Lower lobe of right lung (tissue), 2 donors: Measurements from ENCODE around the gene CBX2. TPM values are rescaled to one million over a fixed set of nuclear protein-coding genes. Genes with fewer than 3 reads are reported as not detected.

Experiments used
- ATAC-seq, 2 donors: fragments of 200-7000 bp; cut with Tn5 transposase; one replicate each; pipeline ENCODE4 v1.9.1; 2020 to 2022; ENCODE audit warnings: mild to moderate bottlenecking in 2 of 2, moderate library complexity in 2 of 2
- DNase-seq: peaks from one replicate; pipeline ENCODE4 v3.0.0-alpha.2; 2020
- H3K27ac ChIP-seq: fragments of 200-600 bp; one replicate; pipeline ENCODE4 v1.8.0; 2022
- H3K27me3 ChIP-seq: fragments of 200-600 bp; one replicate; pipeline ENCODE4 v1.8.0; 2022; ENCODE audit warnings: low read depth
- H3K36me3 ChIP-seq: fragments of 200-600 bp; one replicate; pipeline ENCODE4 v1.8.0; 2022; ENCODE audit warnings: mild to moderate bottlenecking
- H3K4me1 ChIP-seq: fragments of 200-600 bp; one replicate; pipeline ENCODE4 v1.8.0; 2022
- H3K4me3 ChIP-seq: fragments of 200-600 bp; one replicate; pipeline ENCODE4 v1.8.0; 2022; ENCODE audit warnings: mild to moderate bottlenecking
- H3K9me3 ChIP-seq: fragments of 200-600 bp; one replicate; pipeline ENCODE4 v1.8.0; 2022
- intact Hi-C: fragments of 100-400 bp; cut with DNase I; formaldehyde crosslinking; loops from one replicate; pipeline ENCODE4 v1.11.0; 2022
- total RNA-seq: library from RNA; stranded (reverse); fragmentation: NEBNext Ultra II Directional; extraction: Animal tissue kit (Norgen Biotek cat#: 25700); gene quantifications from one replicate; pipeline ENCODE4 v1.2.1, GENCODE V29; 2021
- TF ChIP-seq, protein P1 (sequence below): fragments of 200-600 bp; IDR thresholded peaks from one replicate; pipeline ENCODE4 v1.8.0; 2022; ENCODE audit warnings: antibody characterized with exemption, mild to moderate bottlenecking
- donor health status: DM: no; HTN: yes; CAD: no; lungs with severe emphysema.

CBX2 gene
- total RNA-seq, 1 donor from 2014 or later = 3.9 TPM

DNA sequence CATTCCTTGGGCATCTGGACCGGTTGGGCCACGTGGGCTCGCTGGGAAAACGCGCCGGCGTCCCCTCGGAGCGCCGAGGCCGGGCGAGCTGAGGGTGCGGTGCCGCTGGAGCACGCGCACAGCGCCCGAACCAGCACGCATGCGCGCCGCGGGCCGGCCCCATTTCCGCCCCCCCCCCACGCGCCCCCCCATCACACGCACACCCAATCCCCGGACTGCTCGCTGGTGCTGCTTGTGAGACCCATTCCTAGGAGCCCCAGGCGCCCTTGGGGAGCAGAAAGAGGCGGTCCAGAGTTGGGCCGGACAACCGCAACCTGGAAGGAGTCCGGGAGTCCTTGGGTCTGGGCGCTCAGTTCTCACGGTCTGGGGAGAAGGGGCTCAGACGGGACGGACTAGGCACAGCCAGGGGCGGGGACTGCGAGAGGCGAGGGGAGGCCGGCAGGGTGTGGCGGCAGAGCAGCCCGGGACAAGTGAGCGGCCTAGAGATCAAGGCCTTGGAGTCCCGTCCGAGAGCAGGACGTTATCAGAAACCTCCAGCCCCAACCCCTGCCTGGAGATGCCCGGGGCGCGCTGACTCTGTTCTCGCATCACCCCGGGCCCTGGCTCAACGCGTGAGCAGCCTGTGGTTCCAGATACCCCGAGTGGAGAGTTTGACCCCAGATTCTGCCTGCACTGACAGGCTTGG lies 24.9 kb downstream of the CBX2 start:
- ATAC-seq = no peak
- Histone ChIP-seq H3K4me1 (peaks cover 49% of the 10 kb centered on the region), H3K9me3 (no peaks in the 10 kb centered on the region), H3K27ac (no peak overlapping the region), H3K27me3 (peaks cover 99% of the 10 kb centered on the region), H3K36me3 (no peaks in the 10 kb centered on the region), H3K4me3 (no peak overlapping the region)
- intact Hi-C loops = no loop called here
- no peak for DNase-seq
- TF ChIP-seq, protein P1, sequence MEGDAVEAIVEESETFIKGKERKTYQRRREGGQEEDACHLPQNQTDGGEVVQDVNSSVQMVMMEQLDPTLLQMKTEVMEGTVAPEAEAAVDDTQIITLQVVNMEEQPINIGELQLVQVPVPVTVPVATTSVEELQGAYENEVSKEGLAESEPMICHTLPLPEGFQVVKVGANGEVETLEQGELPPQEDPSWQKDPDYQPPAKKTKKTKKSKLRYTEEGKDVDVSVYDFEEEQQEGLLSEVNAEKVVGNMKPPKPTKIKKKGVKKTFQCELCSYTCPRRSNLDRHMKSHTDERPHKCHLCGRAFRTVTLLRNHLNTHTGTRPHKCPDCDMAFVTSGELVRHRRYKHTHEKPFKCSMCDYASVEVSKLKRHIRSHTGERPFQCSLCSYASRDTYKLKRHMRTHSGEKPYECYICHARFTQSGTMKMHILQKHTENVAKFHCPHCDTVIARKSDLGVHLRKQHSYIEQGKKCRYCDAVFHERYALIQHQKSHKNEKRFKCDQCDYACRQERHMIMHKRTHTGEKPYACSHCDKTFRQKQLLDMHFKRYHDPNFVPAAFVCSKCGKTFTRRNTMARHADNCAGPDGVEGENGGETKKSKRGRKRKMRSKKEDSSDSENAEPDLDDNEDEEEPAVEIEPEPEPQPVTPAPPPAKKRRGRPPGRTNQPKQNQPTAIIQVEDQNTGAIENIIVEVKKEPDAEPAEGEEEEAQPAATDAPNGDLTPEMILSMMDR = no peak

DNA sequence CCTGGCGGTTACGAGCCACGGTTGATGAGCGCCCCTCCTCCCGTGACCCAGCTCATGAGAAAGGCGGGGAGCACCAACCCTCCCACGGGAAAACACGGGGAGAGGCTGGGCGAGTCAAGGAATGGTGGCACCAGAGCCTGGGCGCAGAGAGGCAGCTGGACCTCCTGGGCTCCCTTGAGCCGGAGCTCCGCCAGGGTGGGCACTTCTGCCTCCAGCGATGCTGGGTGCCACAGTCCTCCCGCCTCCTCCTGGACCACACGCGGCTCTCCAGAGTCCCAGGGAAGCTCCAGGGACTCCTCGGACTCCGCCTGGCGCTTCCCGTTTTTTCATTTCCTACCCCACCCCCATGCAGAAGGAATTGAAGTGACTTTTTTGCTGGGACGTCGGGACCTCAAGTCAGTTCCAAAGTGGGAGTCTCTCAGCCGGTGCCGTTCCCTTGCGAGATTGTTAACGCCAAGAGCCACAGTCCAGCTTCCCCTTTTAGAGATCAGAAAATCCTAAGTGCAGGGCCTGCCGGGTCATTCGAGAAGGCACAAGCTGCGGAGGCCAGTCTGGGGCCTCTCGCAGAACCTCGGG lies 25.6 kb downstream of the CBX2 start:
- Histone ChIP-seq H3K9me3 (no peaks in the 10 kb centered on the region), H3K36me3 (no peaks in the 10 kb centered on the region), H3K4me3 (no peak overlapping the region), H3K27ac (no peak overlapping the region), H3K4me1 (peaks cover 43% of the 10 kb centered on the region), H3K27me3 (peaks cover 99% of the 10 kb centered on the region)
- intact Hi-C loops = no loop called here
- ATAC-seq = no peak
- TF ChIP-seq, protein P1 = no peak
- no peak for DNase-seq

DNA sequence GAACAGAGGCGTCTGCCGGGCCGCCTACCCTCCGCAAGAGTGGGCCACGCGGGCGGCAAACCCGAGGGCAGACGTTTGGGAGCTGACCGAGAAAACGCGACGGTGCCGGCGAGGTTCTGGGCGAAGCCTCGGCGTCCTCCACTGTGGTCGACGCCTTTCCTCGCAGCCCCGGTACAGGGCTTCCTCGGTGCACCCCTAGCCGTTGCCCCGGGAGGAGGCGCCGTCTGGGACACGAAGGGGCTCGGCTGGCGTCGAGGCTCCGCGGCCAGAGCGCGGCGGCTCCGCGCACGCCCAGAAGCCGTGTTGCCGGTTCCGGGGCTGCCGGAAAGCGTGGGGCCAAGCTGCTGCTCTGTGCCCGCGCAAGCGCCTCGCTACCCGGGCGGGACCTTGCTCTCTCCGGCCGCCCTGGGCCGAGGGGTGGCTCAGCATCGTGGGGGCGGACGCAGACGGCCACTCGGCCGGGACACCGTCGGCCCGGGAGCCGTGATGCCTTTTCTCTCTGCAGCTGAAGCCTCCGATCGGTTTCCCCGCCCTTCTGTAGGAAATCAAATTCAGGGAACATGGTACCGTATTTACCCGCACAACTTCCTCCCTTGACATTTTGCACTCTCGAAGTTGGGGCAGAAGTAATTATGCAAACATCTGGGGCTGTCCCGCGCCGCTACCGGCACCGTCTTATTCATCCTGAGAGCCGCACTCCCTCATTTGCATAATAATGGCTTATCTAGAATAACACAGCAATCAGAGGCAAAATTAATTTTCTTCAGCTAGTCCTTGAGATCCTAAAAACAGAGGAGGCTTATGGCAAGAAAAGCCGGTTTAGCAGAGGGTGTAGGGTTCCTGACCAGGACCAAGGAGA lies 26.3 kb downstream of the CBX2 start:
- H3K36me3 ChIP-seq = no peaks in the 10 kb centered on the region
- intact Hi-C loops = no loop called here
- no peak for DNase-seq
- peak overlapping the region; percentile 12 for H3K4me3 ChIP-seq
- peaks cover 99% of the 10 kb centered on the region for H3K27me3 ChIP-seq
- H3K27ac ChIP-seq = no peak overlapping the region
- no peaks in the 10 kb centered on the region for H3K9me3 ChIP-seq
- H3K4me1 ChIP-seq = peaks cover 36% of the 10 kb centered on the region
- peak; percentile 15 to 34 for ATAC-seq
- TF ChIP-seq, protein P1 = no peak

DNA sequence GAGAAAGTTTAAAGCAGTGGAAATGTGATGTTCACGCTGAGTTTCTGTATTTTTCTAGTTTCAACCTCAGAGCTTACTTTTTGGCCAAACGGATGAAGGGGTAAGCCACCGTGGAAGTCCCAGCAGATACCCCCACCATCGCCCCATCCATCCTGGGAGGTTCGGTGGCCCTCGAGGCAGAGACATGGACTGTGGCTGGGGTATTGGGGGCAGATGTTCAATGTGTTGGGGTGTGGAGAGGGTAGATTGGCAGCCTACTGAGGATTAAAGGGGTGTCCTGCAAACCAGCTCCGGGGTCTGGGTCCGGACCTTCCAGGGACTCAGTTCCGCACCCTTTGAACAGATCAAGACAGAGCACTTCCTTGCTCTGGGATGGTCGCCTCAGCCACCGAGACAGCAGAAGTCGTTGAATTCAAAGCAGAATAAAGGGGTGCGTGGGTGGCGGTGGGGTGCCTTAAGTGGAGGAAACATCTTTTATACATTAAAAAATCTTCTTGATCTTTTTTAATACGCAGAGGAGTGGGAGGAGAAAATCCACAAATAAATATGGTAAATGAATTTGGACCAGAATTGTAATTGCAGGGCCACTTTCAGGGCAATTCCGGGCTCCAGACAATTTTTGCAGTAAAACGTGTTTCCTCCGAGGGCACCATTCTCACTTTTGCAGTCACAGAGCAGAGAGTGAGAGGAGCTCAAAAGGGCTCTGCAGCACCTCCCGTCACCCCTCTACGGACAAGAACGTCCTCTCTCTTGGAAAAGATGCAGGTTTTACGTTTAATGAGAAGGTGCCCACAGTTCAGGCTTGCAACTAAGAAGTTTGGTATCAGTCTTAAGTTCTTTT lies 27.1 kb downstream of the CBX2 start:
- H3K27me3 ChIP-seq = peaks cover 97% of the 10 kb centered on the region
- H3K4me3 ChIP-seq = no peak overlapping the region

More for the DNA sequence above, 27.1 kb downstream of the CBX2 start:
- ATAC-seq = no peak
- no peaks in the 10 kb centered on the region for H3K9me3 ChIP-seq
- TF ChIP-seq, protein P1 = no peak
- no peaks in the 10 kb centered on the region for H3K36me3 ChIP-seq
- H3K4me1 ChIP-seq = peaks cover 30% of the 10 kb centered on the region
- H3K27ac ChIP-seq = no peak overlapping the region
- DNase-seq = no peak
- intact Hi-C loops = no loop called here
